Breast epithelium (tissue), 4 donors: ENCODE data around the gene KRT85. TPM values are rescaled to one million over a fixed set of nuclear protein-coding genes. Genes with fewer than 3 reads are reported as not detected.

ENCODE experiments used
- DNase-seq, 2 donors: peaks; one replicate each; pipeline ENCODE4 v3.0.0-alpha.2; 2019; ENCODE audit warnings: low spot score in 2 of 2
- H3K27ac ChIP-seq, 2 donors: fragments of 200-600 bp; sonication (generic) in 1 of 2; one replicate each; pipeline ENCODE4 v1.5.1; 2016 to 2019; ENCODE audit warnings: mild to moderate bottlenecking in 1 of 2
- H3K27me3 ChIP-seq, 2 donors: fragments of 200-600 bp; sonication (generic) in 1 of 2; one replicate each; pipeline versions ENCODE4 v1.5.1 to v1.6.0; 2017 to 2019; ENCODE audit warnings: control low read depth in 1 of 2, mild to moderate bottlenecking in 1 of 2
- H3K36me3 ChIP-seq: fragments of 200-600 bp; one replicate; pipeline ENCODE4 v1.5.1; 2019
- H3K4me1 ChIP-seq, 2 donors: fragments of 200-600 bp; sonication (generic); one replicate each; pipeline ENCODE4 v1.5.1; 2016 to 2019; ENCODE audit warnings: control low read depth in 1 of 2
- H3K4me3 ChIP-seq, 3 donors: fragments of 200-600 bp; sonication (generic); 1 replicate in 2 of 3; 2 replicates in 1 of 3; pipeline ENCODE4 v1.5.1; 2016 to 2019; ENCODE audit warnings: mild to moderate bottlenecking in 3 of 3, moderate library complexity in 2 of 3
- H3K9me3 ChIP-seq, 2 donors: fragments of 200-600 bp; sonication (generic) in 1 of 2; one replicate each; pipeline ENCODE4 v1.5.1; 2016 to 2019; ENCODE audit warnings: control low read depth in 1 of 2
- CTCF ChIP-seq, 3 donors: fragments of 450-650 bp; IDR thresholded peaks; one replicate each; pipeline ENCODE4 v1.5.1; 2016 to 2017; ENCODE audit warnings: antibody characterized with exemption in 3 of 3, mild to moderate bottlenecking in 3 of 3, moderate library complexity in 3 of 3
- POLR2A ChIP-seq: fragments of 450-650 bp; IDR thresholded peaks from one replicate; pipeline ENCODE4 v1.6.1; 2016; ENCODE audit warnings: antibody characterized with exemption, mild to moderate bottlenecking, moderate library complexity
- POLR2AphosphoS5 ChIP-seq, 3 donors: sonication (generic); formaldehyde crosslinking; IDR thresholded peaks; one replicate each; pipeline ENCODE4 v1.6.1; 2017; ENCODE audit warnings: antibody characterized with exemption in 3 of 3
- intact Hi-C: fragments of 100-400 bp; cut with DNase I; formaldehyde crosslinking; loops from one replicate; pipeline ENCODE4 v1.15.1; 2023; ENCODE audit warnings: low total_unique reads
- total RNA-seq, 3 donors: library from RNA; depleted of rRNA; stranded (reverse); fragments of >200 nt; gene quantifications; one replicate each; pipeline ENCODE4 v1.1.0, GENCODE V29; 2016

The KRT85 gene
- total RNA-seq, 3 donors from 2014 or later: not detected

GRCh38 chr12:52363111-52363679 lies 4.1 kb downstream of the KRT85 start:
- TF ChIP-seq CTCF (IDR thresholded peaks at IDR 0.05): no peak
- no peak for TF ChIP-seq POLR2AphosphoS5 (IDR thresholded peaks at IDR 0.05)
- TF ChIP-seq POLR2A: no peak
- Histone ChIP-seq H3K4me3 (no peak overlapping the region), H3K27ac (no peak overlapping the region), H3K4me1 (no peaks in the 10 kb centered on the region), H3K36me3 (no peaks in the 10 kb centered on the region), H3K27me3 (no peaks in the 10 kb centered on the region), H3K9me3 (no peaks in the 10 kb centered on the region)
- DNase-seq: no peak
- intact Hi-C loops: loop anchor here (10.0 kb wide), 1 partner anchor 512 kb away; no protein-coding TSS in a partner anchor

GRCh38 chr12:52362118-52362726 lies 5.1 kb downstream of the KRT85 start:
- no peaks in the 10 kb centered on the region for H3K4me1 ChIP-seq
- no peaks in the 10 kb centered on the region for H3K36me3 ChIP-seq
- no peak overlapping the region for H3K4me3 ChIP-seq
- H3K27me3 ChIP-seq: no peaks in the 10 kb centered on the region
- intact Hi-C loops: loop anchor here (10.0 kb wide), 1 partner anchor 513 kb away; no protein-coding TSS in a partner anchor
- H3K27ac ChIP-seq: no peak overlapping the region
- H3K9me3 ChIP-seq: no peaks in the 10 kb centered on the region
- DNase-seq: peak in 1 of 2 donors; percentile 48
- no peak for TF ChIP-seq CTCF (IDR thresholded peaks at IDR 0.05)

- H3K27ac ChIP-seq: no peak overlapping the region
- H3K9me3 ChIP-seq: no peaks in the 10 kb centered on the region
- intact Hi-C loops: loop anchor here (10.0 kb wide), 1 partner anchor 513 kb away; no protein-coding TSS in a partner anchor
- no peaks in the 10 kb centered on the region for H3K4me1 ChIP-seq
- no peak for TF ChIP-seq POLR2AphosphoS5 (IDR thresholded peaks at IDR 0.05)
- TF ChIP-seq POLR2A: no peak
- no peak for TF ChIP-seq CTCF (IDR thresholded peaks at IDR 0.05)
- no peaks in the 10 kb centered on the region for H3K27me3 ChIP-seq
- no peak overlapping the region for H3K4me3 ChIP-seq
- peak in 1 of 2 donors; percentile 1 for DNase-seq
- no peaks in the 10 kb centered on the region for H3K36me3 ChIP-seq
These were observed 5.7 kb downstream of the KRT85 start for GRCh38 chr12:52361553-52361952.

GRCh38 chr12:52360663-52361271 lies 6.5 kb downstream of the KRT85 start:
- Histone ChIP-seq H3K4me1 (no peaks in the 10 kb centered on the region), H3K27me3 (no peaks in the 10 kb centered on the region), H3K27ac (no peak overlapping the region), H3K9me3 (no peaks in the 10 kb centered on the region), H3K4me3 (no peak overlapping the region), H3K36me3 (no peaks in the 10 kb centered on the region)
- intact Hi-C loops: loop anchor here (10.0 kb wide), 1 partner anchor 514 kb away; no protein-coding TSS in a partner anchor
- no peak for TF ChIP-seq POLR2AphosphoS5 (IDR thresholded peaks at IDR 0.05)
- TF ChIP-seq CTCF (IDR thresholded peaks at IDR 0.05): no peak
- no peak for TF ChIP-seq POLR2A
- DNase-seq: peak; percentile 71 to 75

- H3K36me3 ChIP-seq: no peaks in the 10 kb centered on the region
- H3K27ac ChIP-seq: no peak overlapping the region
- TF ChIP-seq POLR2AphosphoS5 (IDR thresholded peaks at IDR 0.05) (no peak), POLR2A (no peak), CTCF (IDR thresholded peaks at IDR 0.05) (no peak)
- intact Hi-C loops: loop anchor here (10.0 kb wide), 1 partner anchor 515 kb away; no protein-coding TSS in a partner anchor
- H3K27me3 ChIP-seq: no peaks in the 10 kb centered on the region
- H3K4me1 ChIP-seq: no peaks in the 10 kb centered on the region
- H3K4me3 ChIP-seq: no peak overlapping the region
- DNase-seq: no peak
- no peaks in the 10 kb centered on the region for H3K9me3 ChIP-seq
These were observed 7.1 kb downstream of the KRT85 start for GRCh38 chr12:52360106-52360662.
